GM12891 (cell line): ENCODE data around the gene WBP1L.

Experiments used
- PAX5 ChIP-seq: IDR thresholded peaks from 2 replicates; pipeline ENCODE4 v1.6.1; 2011; ENCODE audit warnings: low read length, moderate library complexity, mild to moderate bottlenecking; ENCODE audit not compliant: insufficient read depth, severe bottlenecking
- POLR2A ChIP-seq: IDR thresholded peaks from 2 replicates; pipeline ENCODE4 v1.6.1; 2011; ENCODE audit warnings: low read depth, low read length, control low read depth
- POLR2AphosphoS5 ChIP-seq: IDR thresholded peaks from 2 replicates; pipeline ENCODE4 v1.6.1; 2011; ENCODE audit warnings: low read depth, low read length, control low read depth
- POU2F2 ChIP-seq: IDR thresholded peaks from 2 replicates; pipeline ENCODE4 v1.6.1; 2011; ENCODE audit warnings: low read depth, mild to moderate bottlenecking, control low read depth, low read length, moderate library complexity
- SPI1 ChIP-seq: IDR thresholded peaks from 2 replicates; pipeline ENCODE4 v1.6.1; 2011; ENCODE audit warnings: low read depth, low read length, control low read depth
- TAF1 ChIP-seq: IDR thresholded peaks from 2 replicates; pipeline ENCODE4 v1.6.1; 2011; ENCODE audit warnings: low read depth, low read length, control low read depth

DNA sequence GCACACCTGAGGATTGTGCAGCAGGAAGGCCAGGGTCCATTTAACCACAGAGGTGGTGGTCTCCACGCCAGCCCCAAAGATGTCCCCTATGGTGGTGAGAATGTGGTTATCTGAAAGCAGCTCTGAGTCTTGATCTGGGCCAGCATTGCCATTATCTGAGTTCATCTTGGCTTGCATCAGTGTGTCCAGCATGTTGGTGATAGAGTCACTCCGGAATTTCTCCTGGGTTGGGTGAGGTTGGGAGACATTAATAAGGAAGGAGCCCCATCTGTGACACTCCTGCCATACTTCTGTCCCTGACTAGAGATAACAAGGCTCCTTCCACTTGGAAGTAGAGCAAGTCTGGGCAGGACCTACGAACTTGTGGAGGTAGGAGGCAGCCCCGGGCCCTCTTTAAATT lies 89.2 kb downstream of the WBP1L start:
- TF ChIP-seq TAF1, result no peak
- no peak for TF ChIP-seq POLR2A
- TF ChIP-seq POLR2AphosphoS5, result no peak
- no peak for TF ChIP-seq POU2F2
- TF ChIP-seq SPI1, result no peak
- no peak for TF ChIP-seq PAX5
